Osteoblast (primary cell): ENCODE measurements around the gene NR3C2. TPM values are rescaled to one million over a fixed set of nuclear protein-coding genes. Genes with fewer than 3 reads are reported as not detected.

Experiments
- DNase-seq: peaks from one replicate; pipeline ENCODE4 v3.0.0; 2011; ENCODE audit warnings: low spot score, mixed read lengths; ENCODE audit not compliant: insufficient read length; ENCODE audit errors: missing footprints
- H2AFZ ChIP-seq: 2 replicates; pipeline ENCODE4 v1.6.0; 2011; ENCODE audit warnings: mild to moderate bottlenecking, low read length
- H3K27ac ChIP-seq: 2 replicates; pipeline ENCODE4 v1.5.1; 2011; ENCODE audit warnings: mild to moderate bottlenecking, low read depth, low read length, moderate library complexity
- H3K27me3 ChIP-seq: 2 replicates; pipeline ENCODE4 v1.6.0; 2012; ENCODE audit warnings: mild to moderate bottlenecking, control low read depth, inconsistent platforms, low read length, moderate library complexity; ENCODE audit not compliant: insufficient read depth
- H3K36me3 ChIP-seq: 2 replicates; pipeline ENCODE4 v1.5.1; 2011; ENCODE audit warnings: mild to moderate bottlenecking, low read length, control low read depth, moderate library complexity; ENCODE audit not compliant: insufficient read depth
- H3K4me1 ChIP-seq: 2 replicates; pipeline ENCODE4 v1.5.1; 2011; ENCODE audit warnings: mild to moderate bottlenecking, low read length, control low read depth, moderate library complexity; ENCODE audit not compliant: insufficient read depth
- H3K4me2 ChIP-seq: 2 replicates; pipeline ENCODE4 v1.6.0; 2011; ENCODE audit warnings: mild to moderate bottlenecking, low read length; ENCODE audit not compliant: insufficient read depth
- H3K4me3 ChIP-seq: fragments of 200-600 bp; sonication (generic); 3 replicates; pipeline ENCODE4 v1.5.1; 2012; ENCODE audit warnings: mild to moderate bottlenecking, low read length, inconsistent platforms; ENCODE audit not compliant: insufficient read depth
- H3K79me2 ChIP-seq: 2 replicates; pipeline ENCODE4 v1.6.0; 2012; ENCODE audit warnings: mild to moderate bottlenecking, low read length, control low read depth, inconsistent platforms; ENCODE audit not compliant: insufficient read depth
- H3K9me3 ChIP-seq: 2 replicates; pipeline ENCODE4 v1.5.1; 2011; ENCODE audit warnings: low read depth, low read length, control low read depth
- H4K20me1 ChIP-seq: 2 replicates; pipeline ENCODE4 v1.6.0; 2012; ENCODE audit warnings: mild to moderate bottlenecking, low read length, control low read depth; ENCODE audit not compliant: insufficient read depth
- total RNA-seq: library from RNA; depleted of rRNA; stranded (reverse); fragments of >200 nt; gene quantifications from 2 replicates; pipeline ENCODE4 v1.2.3, GENCODE V29; 2012
- TF ChIP-seq, protein P1 (sequence below): IDR thresholded peaks from 2 replicates; pipeline ENCODE4 v1.5.1; 2011; ENCODE audit warnings: mild to moderate bottlenecking, low read depth, low read length, moderate library complexity; ENCODE audit errors: extremely low read depth

Gene NR3C2
- total RNA-seq, 1 donor = 0.72 TPM

DNA sequence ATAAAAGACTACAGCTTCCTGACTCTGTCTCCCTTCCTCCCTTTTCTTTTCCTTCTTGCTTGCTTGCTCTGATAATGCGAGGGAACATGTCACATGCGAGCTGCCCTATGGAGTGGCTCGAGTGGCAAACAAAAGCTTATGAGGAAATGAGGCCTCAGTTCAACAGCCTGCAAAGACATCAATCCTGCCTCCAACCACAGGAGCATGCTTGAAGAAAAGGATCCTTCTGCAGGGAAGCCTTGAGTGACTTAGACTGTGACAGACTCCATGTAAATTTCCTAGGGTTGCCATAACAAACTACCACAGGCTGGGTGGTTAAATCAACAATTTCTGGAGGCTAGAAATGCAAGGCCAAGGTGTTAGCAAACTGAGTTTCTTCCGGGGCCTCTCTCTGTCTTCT is 152.5 kb downstream of the NR3C2 start:
- no peaks in the 10 kb centered on the region for H3K36me3 ChIP-seq
- H3K27me3 ChIP-seq = no peaks in the 10 kb centered on the region
- H3K4me3 ChIP-seq = no peak overlapping the region
- no peak overlapping the region for H3K27ac ChIP-seq
- H3K4me1 ChIP-seq = no peaks in the 10 kb centered on the region
- TF ChIP-seq, protein P1, sequence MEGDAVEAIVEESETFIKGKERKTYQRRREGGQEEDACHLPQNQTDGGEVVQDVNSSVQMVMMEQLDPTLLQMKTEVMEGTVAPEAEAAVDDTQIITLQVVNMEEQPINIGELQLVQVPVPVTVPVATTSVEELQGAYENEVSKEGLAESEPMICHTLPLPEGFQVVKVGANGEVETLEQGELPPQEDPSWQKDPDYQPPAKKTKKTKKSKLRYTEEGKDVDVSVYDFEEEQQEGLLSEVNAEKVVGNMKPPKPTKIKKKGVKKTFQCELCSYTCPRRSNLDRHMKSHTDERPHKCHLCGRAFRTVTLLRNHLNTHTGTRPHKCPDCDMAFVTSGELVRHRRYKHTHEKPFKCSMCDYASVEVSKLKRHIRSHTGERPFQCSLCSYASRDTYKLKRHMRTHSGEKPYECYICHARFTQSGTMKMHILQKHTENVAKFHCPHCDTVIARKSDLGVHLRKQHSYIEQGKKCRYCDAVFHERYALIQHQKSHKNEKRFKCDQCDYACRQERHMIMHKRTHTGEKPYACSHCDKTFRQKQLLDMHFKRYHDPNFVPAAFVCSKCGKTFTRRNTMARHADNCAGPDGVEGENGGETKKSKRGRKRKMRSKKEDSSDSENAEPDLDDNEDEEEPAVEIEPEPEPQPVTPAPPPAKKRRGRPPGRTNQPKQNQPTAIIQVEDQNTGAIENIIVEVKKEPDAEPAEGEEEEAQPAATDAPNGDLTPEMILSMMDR = no peak
- H2AFZ ChIP-seq = no peak overlapping the region
- no peaks in the 10 kb centered on the region for H4K20me1 ChIP-seq
- no peak overlapping the region for H3K4me2 ChIP-seq
- no peaks in the 10 kb centered on the region for H3K9me3 ChIP-seq
- DNase-seq = no peak
- no peaks in the 10 kb centered on the region for H3K79me2 ChIP-seq

- no peak overlapping the region for H3K27ac ChIP-seq
- TF ChIP-seq, protein P1 = no peak
Observed at GRCh38 chr4:148288448-148288847, 153.8 kb downstream of the NR3C2 start.

GRCh38 chr4:148287111-148287510 is 155.1 kb downstream of the NR3C2 start:
- H3K4me3 ChIP-seq = no peak overlapping the region
- TF ChIP-seq, protein P1 = no peak
- DNase-seq = no peak
- no peaks in the 10 kb centered on the region for H3K27me3 ChIP-seq
- H3K4me2 ChIP-seq = no peak overlapping the region
- no peaks in the 10 kb centered on the region for H3K9me3 ChIP-seq
- no peaks in the 10 kb centered on the region for H4K20me1 ChIP-seq
- no peak overlapping the region for H2AFZ ChIP-seq
- no peak overlapping the region for H3K27ac ChIP-seq
- no peaks in the 10 kb centered on the region for H3K36me3 ChIP-seq
- no peaks in the 10 kb centered on the region for H3K4me1 ChIP-seq
- H3K79me2 ChIP-seq = no peaks in the 10 kb centered on the region

More at GRCh38 chr4:148288448-148288847, 153.8 kb downstream of the NR3C2 start:
- H3K36me3 ChIP-seq = no peaks in the 10 kb centered on the region
- H2AFZ ChIP-seq = no peak overlapping the region
- no peaks in the 10 kb centered on the region for H4K20me1 ChIP-seq
- H3K4me1 ChIP-seq = no peaks in the 10 kb centered on the region
- no peaks in the 10 kb centered on the region for H3K79me2 ChIP-seq
- no peaks in the 10 kb centered on the region for H3K9me3 ChIP-seq
- no peak overlapping the region for H3K4me2 ChIP-seq
- H3K27me3 ChIP-seq = no peaks in the 10 kb centered on the region
- H3K4me3 ChIP-seq = no peak overlapping the region
- no peak for DNase-seq

DNA sequence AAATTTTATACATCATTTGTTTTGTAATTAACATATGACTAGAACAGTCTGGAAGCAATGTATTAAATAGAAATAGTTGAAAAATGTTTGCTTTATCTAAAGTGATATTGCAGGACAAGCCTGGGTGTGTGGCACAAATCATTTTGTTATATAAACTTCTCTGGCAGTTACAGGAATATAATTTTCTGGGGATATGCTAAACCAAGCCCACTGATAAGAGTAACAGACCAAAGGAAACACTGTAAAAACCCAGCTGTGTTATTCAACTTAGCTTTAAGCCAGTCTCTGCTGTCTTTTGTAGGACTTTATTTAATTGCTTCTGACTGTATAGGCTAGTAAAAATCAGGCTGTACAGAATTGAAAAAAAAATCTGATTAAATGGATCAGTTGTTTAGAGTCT is 156.2 kb downstream of the NR3C2 start:
- no peaks in the 10 kb centered on the region for H3K9me3 ChIP-seq
- H2AFZ ChIP-seq = no peak overlapping the region
- no peaks in the 10 kb centered on the region for H3K27me3 ChIP-seq
- H3K4me1 ChIP-seq = no peaks in the 10 kb centered on the region
- no peak for DNase-seq
- no peaks in the 10 kb centered on the region for H4K20me1 ChIP-seq
- H3K36me3 ChIP-seq = no peaks in the 10 kb centered on the region
- TF ChIP-seq, protein P1 = no peak
- H3K79me2 ChIP-seq = no peaks in the 10 kb centered on the region
- H3K4me3 ChIP-seq = no peak overlapping the region
- no peak overlapping the region for H3K4me2 ChIP-seq
- H3K27ac ChIP-seq = no peak overlapping the region
